ENCODE data around the gene PDLIM7.

Gene PDLIM7

GRCh38 chr5:177477701-177478477 is 19.5 kb downstream of the PDLIM7 start:
- peak in 1 of 2 donors; percentile 44 for DNase-seq (ENCODE audit: low read depth in 2 of 2)
- TF ChIP-seq, protein P1, sequence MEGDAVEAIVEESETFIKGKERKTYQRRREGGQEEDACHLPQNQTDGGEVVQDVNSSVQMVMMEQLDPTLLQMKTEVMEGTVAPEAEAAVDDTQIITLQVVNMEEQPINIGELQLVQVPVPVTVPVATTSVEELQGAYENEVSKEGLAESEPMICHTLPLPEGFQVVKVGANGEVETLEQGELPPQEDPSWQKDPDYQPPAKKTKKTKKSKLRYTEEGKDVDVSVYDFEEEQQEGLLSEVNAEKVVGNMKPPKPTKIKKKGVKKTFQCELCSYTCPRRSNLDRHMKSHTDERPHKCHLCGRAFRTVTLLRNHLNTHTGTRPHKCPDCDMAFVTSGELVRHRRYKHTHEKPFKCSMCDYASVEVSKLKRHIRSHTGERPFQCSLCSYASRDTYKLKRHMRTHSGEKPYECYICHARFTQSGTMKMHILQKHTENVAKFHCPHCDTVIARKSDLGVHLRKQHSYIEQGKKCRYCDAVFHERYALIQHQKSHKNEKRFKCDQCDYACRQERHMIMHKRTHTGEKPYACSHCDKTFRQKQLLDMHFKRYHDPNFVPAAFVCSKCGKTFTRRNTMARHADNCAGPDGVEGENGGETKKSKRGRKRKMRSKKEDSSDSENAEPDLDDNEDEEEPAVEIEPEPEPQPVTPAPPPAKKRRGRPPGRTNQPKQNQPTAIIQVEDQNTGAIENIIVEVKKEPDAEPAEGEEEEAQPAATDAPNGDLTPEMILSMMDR (IDR thresholded peaks at IDR 0.05; ENCODE audit: low read depth, low read length), result no peak
- H3K4me3 ChIP-seq (replicated peaks in 1 of 2; ENCODE audit: low read depth in 2 of 2, low read length in 2 of 2), result no peak overlapping the region

DNA sequence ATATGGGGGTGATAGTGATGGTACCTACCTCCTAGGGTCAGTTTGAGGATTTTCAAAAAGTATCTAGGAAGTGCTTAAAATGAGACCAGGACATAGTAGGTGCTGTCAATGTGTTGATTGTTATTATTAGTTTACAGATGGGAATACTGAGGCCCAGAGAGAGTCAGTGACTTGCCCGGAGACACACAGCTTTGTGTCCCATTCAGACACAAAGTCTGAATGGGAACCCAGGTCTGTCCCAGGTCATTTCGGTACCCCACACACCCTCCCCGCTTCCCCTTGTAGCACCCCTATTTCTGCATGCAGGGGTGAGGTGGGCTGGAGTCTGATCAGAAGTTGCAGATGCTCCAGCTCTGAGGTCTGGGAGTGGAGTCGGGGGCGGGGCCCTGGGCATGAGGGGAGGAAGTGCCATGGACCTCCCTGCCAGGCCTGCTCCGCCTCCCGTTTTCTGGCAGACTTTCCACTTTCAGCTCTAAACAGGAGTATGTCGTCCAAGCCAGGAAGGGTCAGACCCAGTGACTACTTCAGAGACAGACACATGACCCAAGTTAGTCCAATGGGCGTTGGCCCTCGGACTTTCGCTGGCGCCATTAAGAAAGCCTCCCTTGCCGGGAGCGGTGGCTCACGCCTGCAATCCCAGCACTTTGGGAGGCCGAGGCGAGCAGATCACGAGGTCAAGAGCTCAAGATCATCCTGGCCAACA is 20.7 kb downstream of the PDLIM7 start:
- no peak overlapping the region for H3K4me3 ChIP-seq (replicated peaks in 1 of 2; ENCODE audit: low read depth in 2 of 2, low read length in 2 of 2)

GRCh38 chr5:177475563-177476427 is 21.6 kb downstream of the PDLIM7 start:
- no peak overlapping the region for H3K4me3 ChIP-seq (replicated peaks in 1 of 2; ENCODE audit: low read depth in 2 of 2, low read length in 2 of 2)
- TF ChIP-seq, protein P1 (IDR thresholded peaks at IDR 0.05; ENCODE audit: low read depth, low read length), result no peak
- no peak for DNase-seq (ENCODE audit: low read depth in 2 of 2)

More for the DNA sequence above, 20.7 kb downstream of the PDLIM7 start:
- DNase-seq (ENCODE audit: low read depth in 2 of 2), result peak; percentile 72 to 73
- TF ChIP-seq, protein P1 (IDR thresholded peaks at IDR 0.05; ENCODE audit: low read depth, low read length), result no peak

DNA sequence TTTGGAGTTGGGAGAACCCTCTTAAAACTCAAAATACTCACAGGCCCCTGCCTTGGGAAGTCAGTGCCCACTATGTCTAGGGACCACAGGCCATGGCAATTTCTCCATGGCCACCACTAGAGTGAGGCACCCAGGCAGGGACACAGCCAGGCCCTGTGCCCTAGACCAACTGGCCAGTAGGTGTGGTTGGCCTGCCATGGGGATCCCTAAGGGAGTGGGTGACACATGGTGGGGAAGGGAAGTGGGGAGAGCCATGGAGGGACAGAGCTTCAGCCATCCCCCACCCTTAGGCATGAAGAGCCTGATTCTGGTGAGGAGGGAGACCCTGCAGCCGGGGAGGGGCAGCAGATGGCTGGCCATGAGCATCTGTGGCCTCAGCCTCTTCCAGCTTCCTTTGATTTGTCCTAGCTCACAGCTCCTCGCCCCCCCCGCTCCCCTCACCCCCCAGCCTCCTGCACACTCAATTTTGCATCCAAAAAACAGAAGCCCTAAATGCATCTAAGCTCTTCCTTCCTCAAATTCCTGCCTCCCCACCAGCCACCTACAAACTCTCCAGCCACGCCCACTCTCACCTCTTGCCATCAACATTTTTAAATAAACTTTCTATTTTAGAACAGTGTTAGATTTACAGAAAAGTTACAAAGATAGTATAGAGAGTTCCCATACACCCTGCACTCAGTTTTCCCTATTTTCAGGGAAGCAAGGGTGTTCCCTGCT is 22.4 kb downstream of the PDLIM7 start:
- H3K4me3 ChIP-seq (replicated peaks in 1 of 2; ENCODE audit: low read depth in 2 of 2, low read length in 2 of 2), result no peak overlapping the region
- TF ChIP-seq, protein P1 (IDR thresholded peaks at IDR 0.05; ENCODE audit: low read depth, low read length), result no peak
- DNase-seq (ENCODE audit: low read depth in 2 of 2), result no peak

DNA sequence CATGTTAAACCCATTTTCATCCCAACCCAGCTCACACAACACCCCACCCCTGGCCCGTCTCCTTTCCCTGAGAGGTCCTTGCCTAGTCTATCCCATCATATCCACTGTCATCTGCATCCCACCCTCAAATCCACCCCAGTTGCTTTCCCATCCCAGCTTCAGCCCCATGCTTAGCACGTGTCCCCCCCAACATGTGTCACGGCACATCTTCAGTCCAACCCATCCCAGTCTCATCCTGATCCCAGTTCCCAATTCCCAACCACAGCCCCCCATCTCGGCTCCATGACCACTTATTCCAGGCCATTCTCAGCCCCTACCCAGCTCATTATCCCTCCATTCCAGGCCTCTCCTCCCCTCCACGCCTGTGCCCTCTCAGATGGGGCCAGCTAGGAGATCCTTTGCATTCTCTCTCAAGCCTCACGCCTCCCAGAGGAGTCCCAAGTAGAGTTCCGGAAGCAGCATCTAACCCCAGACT is 23.4 kb downstream of the PDLIM7 start:
- H3K4me3 ChIP-seq (replicated peaks in 1 of 2; ENCODE audit: low read depth in 2 of 2, low read length in 2 of 2), result no peak overlapping the region
- DNase-seq (ENCODE audit: low read depth in 2 of 2), result peak in 1 of 2 donors; percentile 32
- TF ChIP-seq, protein P1 (IDR thresholded peaks at IDR 0.05; ENCODE audit: low read depth, low read length), result no peak
